GM23338 (cell line): ENCODE measurements around the gene SIRT1. TPM values are rescaled to one million over a fixed set of nuclear protein-coding genes. Genes with fewer than 3 reads are reported as not detected.

Experiments
- ATAC-seq: fragments of 200-7000 bp; cut with Tn5 transposase; 3 replicates; pipeline ENCODE4 v1.9.1; 2020
- DNase-seq: peaks from one replicate; pipeline ENCODE4 v3.0.0-alpha.2; 2015; ENCODE audit warnings: low spot score
- H2AFZ ChIP-seq: fragments of 200-600 bp; sonication (generic); 2 replicates; pipeline ENCODE4 v1.8.0; 2016; ENCODE audit warnings: antibody characterized with exemption, mild to moderate bottlenecking, moderate library complexity
- H3F3A ChIP-seq: fragments of 200-600 bp; sonication (generic); replicated peaks from 2 replicates; pipeline ENCODE4 v1.8.0; 2017; ENCODE audit warnings: antibody characterized with exemption, mixed run types, low read depth
- H3K27ac ChIP-seq: fragments of 200-600 bp; sonication (generic); 2 replicates; pipeline ENCODE4 v1.6.1; 2016; ENCODE audit warnings: low read depth
- H3K27me3 ChIP-seq: fragments of 200-600 bp; sonication (generic); 2 replicates; pipeline ENCODE4 v1.8.0; 2016; ENCODE audit warnings: mild to moderate bottlenecking, mixed run types, moderate library complexity; ENCODE audit not compliant: insufficient read depth
- H3K36me3 ChIP-seq: fragments of 200-600 bp; sonication (generic); 2 replicates; pipeline ENCODE4 v1.8.0; 2016; ENCODE audit warnings: mild to moderate bottlenecking; ENCODE audit not compliant: insufficient read depth
- H3K4me1 ChIP-seq: fragments of 200-600 bp; sonication (generic); 2 replicates; pipeline ENCODE4 v1.8.0; 2016; ENCODE audit warnings: mild to moderate bottlenecking, moderate library complexity; ENCODE audit not compliant: insufficient read depth
- H3K4me2 ChIP-seq: fragments of 200-600 bp; sonication (generic); 2 replicates; pipeline ENCODE4 v1.7.1; 2017; ENCODE audit warnings: mixed run types
- H3K4me3 ChIP-seq: fragments of 200-600 bp; sonication (generic); 2 replicates; pipeline ENCODE4 v1.6.1; 2016; ENCODE audit warnings: mixed run types
- H3K79me2 ChIP-seq: fragments of 200-600 bp; sonication (generic); replicated peaks from 2 replicates; pipeline ENCODE4 v1.8.0; 2017; ENCODE audit warnings: mild to moderate bottlenecking; ENCODE audit not compliant: insufficient read depth
- H3K9me2 ChIP-seq: fragments of 200-600 bp; sonication (generic); 2 replicates; pipeline ENCODE4 v1.8.0; 2017; ENCODE audit not compliant: insufficient read depth
- H4K20me1 ChIP-seq: fragments of 200-600 bp; sonication (generic); replicated peaks from 2 replicates; pipeline ENCODE4 v1.8.0; 2017; ENCODE audit warnings: mild to moderate bottlenecking; ENCODE audit not compliant: insufficient read depth
- H3K27ac Mint-ChIP-seq: 2 replicates; pipeline ENCODE4 v1.8.0; 2020; ENCODE audit warnings: inconsistent platforms, mild to moderate bottlenecking, moderate library complexity, mixed read lengths
- H3K27me3 Mint-ChIP-seq: 3 replicates; pipeline ENCODE4 v1.8.0; 2022; ENCODE audit warnings: low read depth, mild to moderate bottlenecking, moderate library complexity, mixed read lengths, inconsistent platforms; ENCODE audit not compliant: insufficient read depth, poor library complexity
- H3K36me3 Mint-ChIP-seq: 3 replicates; pipeline ENCODE4 v1.8.0; 2021; ENCODE audit warnings: low read depth, mild to moderate bottlenecking, inconsistent platforms, moderate library complexity, mixed read lengths
- H3K4me1 Mint-ChIP-seq: 3 replicates; pipeline ENCODE4 v1.8.0; 2020; ENCODE audit warnings: mild to moderate bottlenecking, inconsistent platforms, mixed read lengths
- H3K4me3 Mint-ChIP-seq: 3 replicates; pipeline ENCODE4 v1.8.0; 2021; ENCODE audit warnings: moderate library complexity, mild to moderate bottlenecking, inconsistent platforms, mixed read lengths
- H3K9me3 Mint-ChIP-seq: 3 replicates; pipeline ENCODE4 v1.8.0; 2020; ENCODE audit warnings: moderate library complexity, mild to moderate bottlenecking, inconsistent platforms, mixed read lengths
- CREB1 ChIP-seq: fragments of 250-450 bp; sonication (Bioruptor Pico); IDR thresholded peaks from 2 replicates; pipeline ENCODE4 v1.5.0; 2020; ENCODE audit warnings: low read depth, mild to moderate bottlenecking, moderate library complexity
- EZH2 ChIP-seq: fragments of 200-600 bp; sonication (generic); IDR thresholded peaks from one replicate; pipeline ENCODE4 v1.8.0; 2017; ENCODE audit warnings: antibody characterized with exemption, mild to moderate bottlenecking, low read depth; ENCODE audit not compliant: unreplicated experiment
- JUNB ChIP-seq: IDR thresholded peaks from one replicate; pipeline ENCODE4 v1.6.1; 2016; ENCODE audit warnings: antibody characterized with exemption; ENCODE audit not compliant: unreplicated experiment
- STAT1 ChIP-seq: IDR thresholded peaks from one replicate; pipeline ENCODE4 v1.6.1; 2016; ENCODE audit warnings: antibody characterized with exemption; ENCODE audit not compliant: unreplicated experiment
- ZNF114 ChIP-seq: fragments of 250-450 bp; sonication (Bioruptor Pico); IDR thresholded peaks from 2 replicates; pipeline ENCODE4 v1.5.0; 2020; ENCODE audit warnings: mild to moderate bottlenecking, moderate library complexity
- polyA plus RNA-seq: library from polyadenylated mRNA; unstranded; fragments of >200 nt; fragmentation: Nextera tagmentation; extraction: Ambion mirVana; gene quantifications from 2 replicates; pipeline ENCODE4 v1.2.1, GENCODE V29; 2016
- total RNA-seq: library from RNA; depleted of rRNA; stranded (reverse); fragments of >200 nt; shearing (Covaris generic); gene quantifications from 2 replicates; pipeline ENCODE4 v1.2.3, GENCODE V29; 2014
- TF ChIP-seq, protein P1 (sequence below): IDR thresholded peaks from one replicate; pipeline ENCODE4 v1.6.1; 2018; ENCODE audit warnings: antibody characterized with exemption; ENCODE audit not compliant: unreplicated experiment
- TF ChIP-seq, protein P2 (sequence below): IDR thresholded peaks from 2 replicates; pipeline ENCODE4 v1.6.1; 2016; ENCODE audit warnings: antibody characterized with exemption
- TF ChIP-seq, protein P3 (sequence below): fragments of 250-450 bp; sonication (Bioruptor Pico); IDR thresholded peaks from 2 replicates; pipeline ENCODE4 v1.5.0; 2020; ENCODE audit warnings: mild to moderate bottlenecking, moderate library complexity

The SIRT1 gene
- total and polyA plus RNA-seq, 2 experiments from 2014 or later: 35.9 to 61.6 TPM

DNA sequence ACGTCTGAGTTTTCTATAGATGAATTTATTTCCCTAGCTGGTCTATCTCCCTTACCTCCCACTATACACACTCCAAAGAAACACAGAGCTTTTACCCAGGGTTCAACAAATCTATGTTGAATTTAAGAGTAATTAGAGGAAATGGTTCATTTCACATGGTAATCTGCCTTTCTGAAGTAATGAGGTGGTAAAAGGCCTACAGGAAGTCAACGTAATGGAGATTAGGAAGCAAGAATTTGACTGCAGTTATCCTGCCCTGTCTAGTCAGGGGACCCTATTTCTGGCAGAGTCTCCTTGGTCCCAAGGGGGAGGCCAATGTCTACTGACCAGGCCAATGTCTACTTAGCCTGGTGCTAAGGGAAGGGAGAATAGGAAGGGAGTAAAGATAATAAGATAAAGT, 21.4 kb upstream of the SIRT1 start (continued):
- no peak for TF ChIP-seq CREB1 (CRISPR knock-in tag)
- TF ChIP-seq JUNB: no peak

- no peak overlapping the region for H3K4me3 Mint-ChIP-seq
- TF ChIP-seq ZNF114 (CRISPR knock-in tag) (no peak), JUNB (no peak), CREB1 (CRISPR knock-in tag) (no peak), EZH2 (no peak), STAT1 (no peak)
- TF ChIP-seq, protein P1, sequence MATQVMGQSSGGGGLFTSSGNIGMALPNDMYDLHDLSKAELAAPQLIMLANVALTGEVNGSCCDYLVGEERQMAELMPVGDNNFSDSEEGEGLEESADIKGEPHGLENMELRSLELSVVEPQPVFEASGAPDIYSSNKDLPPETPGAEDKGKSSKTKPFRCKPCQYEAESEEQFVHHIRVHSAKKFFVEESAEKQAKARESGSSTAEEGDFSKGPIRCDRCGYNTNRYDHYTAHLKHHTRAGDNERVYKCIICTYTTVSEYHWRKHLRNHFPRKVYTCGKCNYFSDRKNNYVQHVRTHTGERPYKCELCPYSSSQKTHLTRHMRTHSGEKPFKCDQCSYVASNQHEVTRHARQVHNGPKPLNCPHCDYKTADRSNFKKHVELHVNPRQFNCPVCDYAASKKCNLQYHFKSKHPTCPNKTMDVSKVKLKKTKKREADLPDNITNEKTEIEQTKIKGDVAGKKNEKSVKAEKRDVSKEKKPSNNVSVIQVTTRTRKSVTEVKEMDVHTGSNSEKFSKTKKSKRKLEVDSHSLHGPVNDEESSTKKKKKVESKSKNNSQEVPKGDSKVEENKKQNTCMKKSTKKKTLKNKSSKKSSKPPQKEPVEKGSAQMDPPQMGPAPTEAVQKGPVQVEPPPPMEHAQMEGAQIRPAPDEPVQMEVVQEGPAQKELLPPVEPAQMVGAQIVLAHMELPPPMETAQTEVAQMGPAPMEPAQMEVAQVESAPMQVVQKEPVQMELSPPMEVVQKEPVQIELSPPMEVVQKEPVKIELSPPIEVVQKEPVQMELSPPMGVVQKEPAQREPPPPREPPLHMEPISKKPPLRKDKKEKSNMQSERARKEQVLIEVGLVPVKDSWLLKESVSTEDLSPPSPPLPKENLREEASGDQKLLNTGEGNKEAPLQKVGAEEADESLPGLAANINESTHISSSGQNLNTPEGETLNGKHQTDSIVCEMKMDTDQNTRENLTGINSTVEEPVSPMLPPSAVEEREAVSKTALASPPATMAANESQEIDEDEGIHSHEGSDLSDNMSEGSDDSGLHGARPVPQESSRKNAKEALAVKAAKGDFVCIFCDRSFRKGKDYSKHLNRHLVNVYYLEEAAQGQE: no peak
- TF ChIP-seq, protein P2, sequence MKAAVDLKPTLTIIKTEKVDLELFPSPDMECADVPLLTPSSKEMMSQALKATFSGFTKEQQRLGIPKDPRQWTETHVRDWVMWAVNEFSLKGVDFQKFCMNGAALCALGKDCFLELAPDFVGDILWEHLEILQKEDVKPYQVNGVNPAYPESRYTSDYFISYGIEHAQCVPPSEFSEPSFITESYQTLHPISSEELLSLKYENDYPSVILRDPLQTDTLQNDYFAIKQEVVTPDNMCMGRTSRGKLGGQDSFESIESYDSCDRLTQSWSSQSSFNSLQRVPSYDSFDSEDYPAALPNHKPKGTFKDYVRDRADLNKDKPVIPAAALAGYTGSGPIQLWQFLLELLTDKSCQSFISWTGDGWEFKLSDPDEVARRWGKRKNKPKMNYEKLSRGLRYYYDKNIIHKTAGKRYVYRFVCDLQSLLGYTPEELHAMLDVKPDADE: no peak
- no peak overlapping the region for H3K4me3 ChIP-seq
- H3K9me2 ChIP-seq: no peaks in the 10 kb centered on the region
- DNase-seq: no peak
- H3K9me3 Mint-ChIP-seq: no peaks in the 10 kb centered on the region
- H3K4me1 ChIP-seq: peaks cover 38% of the 10 kb centered on the region
- H3K36me3 ChIP-seq: no peaks in the 10 kb centered on the region
- no peak overlapping the region for H3K27ac Mint-ChIP-seq
- no peaks in the 10 kb centered on the region for H3K36me3 Mint-ChIP-seq
- H3K4me1 Mint-ChIP-seq: peaks cover 28% of the 10 kb centered on the region
- no peak for ATAC-seq
- no peaks in the 10 kb centered on the region for H3K27me3 ChIP-seq
- H3K27me3 Mint-ChIP-seq: peaks cover 4% of the 10 kb centered on the region
- peaks cover 27% of the 10 kb centered on the region for H3F3A ChIP-seq
- H2AFZ ChIP-seq: peak overlapping the region; percentile 73
- no peak overlapping the region for H3K27ac ChIP-seq
- no peaks in the 10 kb centered on the region for H4K20me1 ChIP-seq
- H3K79me2 ChIP-seq: peaks cover 8% of the 10 kb centered on the region; the same call in 1 of the 2 replicates
- no peak overlapping the region for H3K4me2 ChIP-seq
Observed at GRCh38 chr10:67864607-67865371, 19.7 kb upstream of the SIRT1 start.

- H3K36me3 Mint-ChIP-seq: no peaks in the 10 kb centered on the region
- H3K4me1 Mint-ChIP-seq: peaks cover 8% of the 10 kb centered on the region
- Histone ChIP-seq H3K27ac (no peak overlapping the region), H3K4me1 (peaks cover 16% of the 10 kb centered on the region), H3K27me3 (no peaks in the 10 kb centered on the region), H3K4me3 (no peak overlapping the region), H3K36me3 (no peaks in the 10 kb centered on the region), H3F3A (peaks cover 2% of the 10 kb centered on the region; the same call in 1 of the 2 replicates), H3K4me2 (no peak overlapping the region), H4K20me1 (no peaks in the 10 kb centered on the region), H2AFZ (no peak overlapping the region), H3K9me2 (no peaks in the 10 kb centered on the region), H3K79me2 (no peaks in the 10 kb centered on the region)
- H3K27ac Mint-ChIP-seq: no peak overlapping the region
- H3K27me3 Mint-ChIP-seq: peaks cover 4% of the 10 kb centered on the region
- H3K9me3 Mint-ChIP-seq: no peaks in the 10 kb centered on the region
- DNase-seq (no peak), ATAC-seq (no peak)
- no peak overlapping the region for H3K4me3 Mint-ChIP-seq
- TF ChIP-seq, protein P3, sequence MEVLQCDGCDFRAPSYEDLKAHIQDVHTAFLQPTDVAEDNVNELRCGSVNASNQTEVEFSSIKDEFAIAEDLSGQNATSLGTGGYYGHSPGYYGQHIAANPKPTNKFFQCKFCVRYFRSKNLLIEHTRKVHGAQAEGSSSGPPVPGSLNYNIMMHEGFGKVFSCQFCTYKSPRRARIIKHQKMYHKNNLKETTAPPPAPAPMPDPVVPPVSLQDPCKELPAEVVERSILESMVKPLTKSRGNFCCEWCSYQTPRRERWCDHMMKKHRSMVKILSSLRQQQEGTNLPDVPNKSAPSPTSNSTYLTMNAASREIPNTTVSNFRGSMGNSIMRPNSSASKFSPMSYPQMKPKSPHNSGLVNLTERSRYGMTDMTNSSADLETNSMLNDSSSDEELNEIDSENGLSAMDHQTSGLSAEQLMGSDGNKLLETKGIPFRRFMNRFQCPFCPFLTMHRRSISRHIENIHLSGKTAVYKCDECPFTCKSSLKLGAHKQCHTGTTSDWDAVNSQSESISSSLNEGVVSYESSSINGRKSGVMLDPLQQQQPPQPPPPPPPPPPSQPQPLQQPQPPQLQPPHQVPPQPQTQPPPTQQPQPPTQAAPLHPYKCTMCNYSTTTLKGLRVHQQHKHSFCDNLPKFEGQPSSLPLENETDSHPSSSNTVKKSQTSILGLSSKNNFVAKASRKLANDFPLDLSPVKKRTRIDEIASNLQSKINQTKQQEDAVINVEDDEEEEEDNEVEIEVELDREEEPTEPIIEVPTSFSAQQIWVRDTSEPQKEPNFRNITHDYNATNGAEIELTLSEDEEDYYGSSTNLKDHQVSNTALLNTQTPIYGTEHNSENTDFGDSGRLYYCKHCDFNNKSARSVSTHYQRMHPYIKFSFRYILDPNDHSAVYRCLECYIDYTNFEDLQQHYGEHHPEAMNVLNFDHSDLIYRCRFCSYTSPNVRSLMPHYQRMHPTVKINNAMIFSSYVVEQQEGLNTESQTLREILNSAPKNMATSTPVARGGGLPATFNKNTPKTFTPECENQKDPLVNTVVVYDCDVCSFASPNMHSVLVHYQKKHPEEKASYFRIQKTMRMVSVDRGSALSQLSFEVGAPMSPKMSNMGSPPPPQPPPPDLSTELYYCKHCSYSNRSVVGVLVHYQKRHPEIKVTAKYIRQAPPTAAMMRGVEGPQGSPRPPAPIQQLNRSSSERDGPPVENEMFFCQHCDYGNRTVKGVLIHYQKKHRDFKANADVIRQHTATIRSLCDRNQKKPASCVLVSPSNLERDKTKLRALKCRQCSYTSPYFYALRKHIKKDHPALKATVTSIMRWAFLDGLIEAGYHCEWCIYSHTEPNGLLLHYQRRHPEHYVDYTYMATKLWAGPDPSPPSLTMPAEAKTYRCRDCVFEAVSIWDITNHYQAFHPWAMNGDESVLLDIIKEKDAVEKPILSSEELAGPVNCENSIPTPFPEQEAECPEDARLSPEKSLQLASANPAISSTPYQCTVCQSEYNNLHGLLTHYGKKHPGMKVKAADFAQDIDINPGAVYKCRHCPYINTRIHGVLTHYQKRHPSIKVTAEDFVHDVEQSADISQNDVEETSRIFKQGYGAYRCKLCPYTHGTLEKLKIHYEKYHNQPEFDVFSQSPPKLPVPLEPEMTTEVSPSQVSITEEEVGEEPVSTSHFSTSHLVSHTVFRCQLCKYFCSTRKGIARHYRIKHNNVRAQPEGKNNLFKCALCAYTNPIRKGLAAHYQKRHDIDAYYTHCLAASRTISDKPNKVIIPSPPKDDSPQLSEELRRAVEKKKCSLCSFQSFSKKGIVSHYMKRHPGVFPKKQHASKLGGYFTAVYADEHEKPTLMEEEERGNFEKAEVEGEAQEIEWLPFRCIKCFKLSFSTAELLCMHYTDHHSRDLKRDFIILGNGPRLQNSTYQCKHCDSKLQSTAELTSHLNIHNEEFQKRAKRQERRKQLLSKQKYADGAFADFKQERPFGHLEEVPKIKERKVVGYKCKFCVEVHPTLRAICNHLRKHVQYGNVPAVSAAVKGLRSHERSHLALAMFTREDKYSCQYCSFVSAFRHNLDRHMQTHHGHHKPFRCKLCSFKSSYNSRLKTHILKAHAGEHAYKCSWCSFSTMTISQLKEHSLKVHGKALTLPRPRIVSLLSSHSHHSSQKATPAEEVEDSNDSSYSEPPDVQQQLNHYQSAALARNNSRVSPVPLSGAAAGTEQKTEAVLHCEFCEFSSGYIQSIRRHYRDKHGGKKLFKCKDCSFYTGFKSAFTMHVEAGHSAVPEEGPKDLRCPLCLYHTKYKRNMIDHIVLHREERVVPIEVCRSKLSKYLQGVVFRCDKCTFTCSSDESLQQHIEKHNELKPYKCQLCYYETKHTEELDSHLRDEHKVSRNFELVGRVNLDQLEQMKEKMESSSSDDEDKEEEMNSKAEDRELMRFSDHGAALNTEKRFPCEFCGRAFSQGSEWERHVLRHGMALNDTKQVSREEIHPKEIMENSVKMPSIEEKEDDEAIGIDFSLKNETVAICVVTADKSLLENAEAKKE: no peak
Observed at GRCh38 chr10:67868132-67868531, 16.3 kb upstream of the SIRT1 start.
